Measurements from ENCODE around the gene INSIG1.

DNA sequence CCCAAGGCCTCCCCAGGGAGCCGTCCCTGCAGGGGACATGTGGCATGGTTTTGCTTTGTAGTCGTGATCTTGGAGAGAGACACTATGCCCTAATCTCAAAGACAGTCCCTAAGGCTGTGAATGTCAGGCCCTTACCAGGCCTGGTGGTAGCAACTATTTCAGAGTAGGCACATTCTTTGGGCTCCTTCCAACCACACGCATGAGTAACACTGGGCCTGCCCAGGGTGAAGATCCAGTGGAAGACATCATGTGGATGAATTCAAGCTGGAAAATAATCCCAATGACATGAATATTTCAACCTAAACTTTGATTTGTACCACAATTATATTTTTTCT, 39.5 kb upstream of the INSIG1 start:
- TF ChIP-seq POLR2AphosphoS5 (IDR thresholded peaks at IDR 0.05; ENCODE audit: low read depth, low read length), result no peak
- no peak for TF ChIP-seq TCF7L2 (IDR thresholded peaks at IDR 0.05; ENCODE audit: low read depth, low read length)
- TF ChIP-seq, protein P1, sequence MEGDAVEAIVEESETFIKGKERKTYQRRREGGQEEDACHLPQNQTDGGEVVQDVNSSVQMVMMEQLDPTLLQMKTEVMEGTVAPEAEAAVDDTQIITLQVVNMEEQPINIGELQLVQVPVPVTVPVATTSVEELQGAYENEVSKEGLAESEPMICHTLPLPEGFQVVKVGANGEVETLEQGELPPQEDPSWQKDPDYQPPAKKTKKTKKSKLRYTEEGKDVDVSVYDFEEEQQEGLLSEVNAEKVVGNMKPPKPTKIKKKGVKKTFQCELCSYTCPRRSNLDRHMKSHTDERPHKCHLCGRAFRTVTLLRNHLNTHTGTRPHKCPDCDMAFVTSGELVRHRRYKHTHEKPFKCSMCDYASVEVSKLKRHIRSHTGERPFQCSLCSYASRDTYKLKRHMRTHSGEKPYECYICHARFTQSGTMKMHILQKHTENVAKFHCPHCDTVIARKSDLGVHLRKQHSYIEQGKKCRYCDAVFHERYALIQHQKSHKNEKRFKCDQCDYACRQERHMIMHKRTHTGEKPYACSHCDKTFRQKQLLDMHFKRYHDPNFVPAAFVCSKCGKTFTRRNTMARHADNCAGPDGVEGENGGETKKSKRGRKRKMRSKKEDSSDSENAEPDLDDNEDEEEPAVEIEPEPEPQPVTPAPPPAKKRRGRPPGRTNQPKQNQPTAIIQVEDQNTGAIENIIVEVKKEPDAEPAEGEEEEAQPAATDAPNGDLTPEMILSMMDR (IDR thresholded peaks at IDR 0.05), result no peak
- TF ChIP-seq, protein P2, sequence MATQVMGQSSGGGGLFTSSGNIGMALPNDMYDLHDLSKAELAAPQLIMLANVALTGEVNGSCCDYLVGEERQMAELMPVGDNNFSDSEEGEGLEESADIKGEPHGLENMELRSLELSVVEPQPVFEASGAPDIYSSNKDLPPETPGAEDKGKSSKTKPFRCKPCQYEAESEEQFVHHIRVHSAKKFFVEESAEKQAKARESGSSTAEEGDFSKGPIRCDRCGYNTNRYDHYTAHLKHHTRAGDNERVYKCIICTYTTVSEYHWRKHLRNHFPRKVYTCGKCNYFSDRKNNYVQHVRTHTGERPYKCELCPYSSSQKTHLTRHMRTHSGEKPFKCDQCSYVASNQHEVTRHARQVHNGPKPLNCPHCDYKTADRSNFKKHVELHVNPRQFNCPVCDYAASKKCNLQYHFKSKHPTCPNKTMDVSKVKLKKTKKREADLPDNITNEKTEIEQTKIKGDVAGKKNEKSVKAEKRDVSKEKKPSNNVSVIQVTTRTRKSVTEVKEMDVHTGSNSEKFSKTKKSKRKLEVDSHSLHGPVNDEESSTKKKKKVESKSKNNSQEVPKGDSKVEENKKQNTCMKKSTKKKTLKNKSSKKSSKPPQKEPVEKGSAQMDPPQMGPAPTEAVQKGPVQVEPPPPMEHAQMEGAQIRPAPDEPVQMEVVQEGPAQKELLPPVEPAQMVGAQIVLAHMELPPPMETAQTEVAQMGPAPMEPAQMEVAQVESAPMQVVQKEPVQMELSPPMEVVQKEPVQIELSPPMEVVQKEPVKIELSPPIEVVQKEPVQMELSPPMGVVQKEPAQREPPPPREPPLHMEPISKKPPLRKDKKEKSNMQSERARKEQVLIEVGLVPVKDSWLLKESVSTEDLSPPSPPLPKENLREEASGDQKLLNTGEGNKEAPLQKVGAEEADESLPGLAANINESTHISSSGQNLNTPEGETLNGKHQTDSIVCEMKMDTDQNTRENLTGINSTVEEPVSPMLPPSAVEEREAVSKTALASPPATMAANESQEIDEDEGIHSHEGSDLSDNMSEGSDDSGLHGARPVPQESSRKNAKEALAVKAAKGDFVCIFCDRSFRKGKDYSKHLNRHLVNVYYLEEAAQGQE (IDR thresholded peaks at IDR 0.05; ENCODE audit: insufficient read depth in 1 of 2, low read depth in 2 of 2, low read length in 1 of 2), result no peak
- TF ChIP-seq SIN3A (IDR thresholded peaks at IDR 0.05; ENCODE audit: borderline replicate concordance, insufficient read depth, low read depth, low read length), result no peak
